ENCODE measurements around the gene SCMH1.
"Not testable (repeated sequence)": the region's sequence is repeated elsewhere in the genome, so short reads cannot be mapped to it uniquely, and the experiment has no call there.

SCMH1 gene

DNA sequence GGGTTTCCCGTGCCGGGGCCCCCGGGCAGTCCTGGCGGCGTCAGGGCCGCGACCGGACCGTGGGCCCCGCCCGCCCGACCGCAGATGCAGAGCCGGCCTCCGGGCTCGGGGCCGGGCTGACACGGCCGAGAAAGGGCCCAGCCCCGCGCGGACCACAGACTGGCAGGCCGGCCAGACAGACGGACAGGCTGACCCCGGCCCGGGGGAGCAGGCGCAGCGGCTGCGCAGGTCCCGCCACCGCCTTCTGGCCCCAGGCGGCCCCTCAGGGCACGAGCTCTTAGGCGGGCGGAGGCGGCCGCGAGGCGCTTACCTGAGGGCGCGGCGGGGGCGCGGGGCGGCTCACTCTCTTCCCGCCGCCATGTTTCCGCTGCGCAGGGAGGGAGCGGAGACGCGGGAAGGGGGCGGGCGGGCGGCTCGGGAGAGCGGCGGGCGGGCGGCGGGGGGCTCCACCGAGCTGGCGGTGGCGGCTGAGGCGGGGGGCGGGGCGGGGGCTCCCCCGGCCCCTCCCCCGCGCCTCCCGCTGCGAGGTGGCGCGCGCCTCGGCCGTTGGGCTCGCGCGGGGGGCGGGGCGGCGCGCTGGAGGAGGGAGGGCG is at the start of gene SCMH1:
Gene SCMH1, minus strand, starts transcription at position 558 of the 593 bp plus-strand sequence. CDS start 56,173 bp downstream, outside the sequence.
- DNase-seq: peak; percentile 86

DNA sequence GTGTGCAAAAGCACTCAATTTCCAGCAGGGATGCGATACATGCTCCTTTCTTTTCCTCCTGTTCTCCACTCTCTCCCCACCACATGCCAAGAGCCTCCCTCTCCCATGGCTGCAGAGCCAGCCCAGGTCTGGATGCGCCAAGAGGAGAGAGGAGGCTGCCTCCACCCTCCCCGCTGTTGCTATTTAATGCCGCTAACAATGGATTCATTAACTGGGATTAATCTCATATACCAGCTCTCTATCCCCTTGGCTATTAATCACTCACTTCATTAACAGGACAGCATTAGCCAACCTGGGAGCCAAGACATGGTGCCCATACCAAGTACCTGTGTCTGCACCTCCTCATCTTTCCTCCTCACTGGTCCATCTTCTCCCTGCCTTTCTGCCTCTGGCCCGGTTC is 49.1 kb upstream of the SCMH1 start:
- no peak for DNase-seq

DNA sequence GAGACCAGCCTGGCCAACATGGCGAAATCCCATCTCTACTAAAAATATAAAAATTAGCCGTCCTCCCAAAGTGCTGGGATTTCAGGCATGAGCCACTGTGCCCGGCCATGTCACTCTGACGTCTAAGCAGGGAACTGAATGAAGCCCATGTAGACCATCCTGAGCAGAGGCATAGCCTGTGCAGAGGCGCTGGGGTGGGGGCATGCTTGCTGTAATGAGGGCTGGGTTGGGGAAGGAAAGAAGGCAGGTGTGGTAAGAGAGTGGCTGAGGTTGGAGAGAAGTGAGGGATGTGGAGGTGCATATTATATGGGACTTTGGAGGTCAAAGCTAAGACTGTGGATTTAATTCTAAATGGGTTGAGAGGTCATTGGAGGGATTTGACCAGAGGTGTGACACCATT is 47.1 kb upstream of the SCMH1 start:
- DNase-seq: no peak

DNA sequence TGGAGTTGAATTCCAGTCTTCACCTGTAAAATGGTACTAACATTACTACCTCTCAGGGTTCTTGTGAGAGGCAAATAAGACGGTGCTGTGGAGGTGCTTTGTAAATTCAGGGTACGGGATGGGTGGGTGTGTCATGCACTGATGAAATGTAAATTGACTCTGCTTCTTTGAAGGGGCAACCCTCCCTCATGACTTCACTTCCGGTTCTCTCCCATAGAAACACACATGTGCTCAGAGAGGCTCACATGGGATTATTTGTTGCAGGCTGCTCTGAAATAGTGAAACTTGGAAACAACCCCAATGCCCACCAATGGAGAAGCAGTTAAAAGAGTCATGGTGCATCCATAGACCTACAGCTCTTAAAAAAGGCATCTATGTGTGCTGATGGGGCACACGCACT is 44.9 kb upstream of the SCMH1 start:
- DNase-seq: no peak

DNA sequence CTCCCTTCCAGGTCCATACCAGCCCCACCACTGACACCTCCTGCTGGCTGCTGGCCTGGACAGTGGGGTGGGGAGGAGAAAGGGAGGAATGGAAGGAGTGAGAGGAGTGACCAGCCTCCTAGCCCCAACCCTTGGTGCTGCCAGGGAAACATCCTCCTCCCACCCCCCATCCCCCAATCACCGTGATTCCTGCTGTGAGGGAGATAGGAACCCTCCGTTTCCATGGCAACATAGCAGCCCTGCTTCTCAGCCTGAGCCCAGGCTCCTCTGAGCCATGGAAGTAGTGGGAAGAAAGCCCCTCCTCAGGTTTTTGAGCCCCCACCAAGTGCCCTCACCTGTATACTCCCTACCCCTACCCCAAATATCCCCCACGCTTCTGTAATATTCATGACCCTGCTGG is 44.4 kb upstream of the SCMH1 start:
- DNase-seq: no peak

DNA sequence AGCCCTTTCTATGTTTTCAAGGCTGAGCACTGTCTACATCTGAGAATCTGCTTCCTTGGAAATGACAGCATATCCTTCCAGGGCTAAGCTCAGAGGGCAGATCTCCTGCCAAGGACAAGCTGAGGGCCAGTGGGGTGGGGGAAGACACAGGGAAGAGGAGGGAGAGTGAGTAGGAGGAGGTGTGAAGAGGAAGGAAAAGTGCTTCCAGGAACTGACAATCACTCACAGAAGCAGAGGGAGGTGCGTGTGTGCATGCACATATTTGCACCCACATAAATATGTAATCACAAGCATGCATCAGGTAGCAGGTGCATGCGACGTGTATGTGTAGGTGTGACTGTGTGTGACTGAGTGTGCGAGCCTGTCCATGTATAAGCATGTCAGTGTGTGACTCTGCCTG is 43.7 kb upstream of the SCMH1 start:
- no peak for DNase-seq

DNA sequence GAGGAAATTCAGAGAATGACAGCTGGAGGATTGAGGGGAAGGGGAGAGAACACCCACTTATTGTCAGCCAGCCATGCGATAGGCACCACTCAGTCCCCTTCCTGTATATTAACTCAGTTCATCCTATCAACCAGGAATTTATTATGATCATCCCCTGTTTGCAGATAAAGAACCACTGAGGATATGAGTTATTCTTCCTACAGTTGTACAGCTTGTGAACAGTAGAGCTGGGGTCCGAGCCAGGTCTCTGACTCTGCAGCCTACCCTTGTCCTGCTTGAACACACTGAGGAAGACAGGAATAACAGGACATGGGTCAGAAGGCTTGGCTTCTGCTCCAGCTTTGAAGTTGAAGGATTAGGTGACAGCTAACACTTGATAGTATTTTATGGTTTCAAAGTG is 42.0 kb upstream of the SCMH1 start:
- DNase-seq: no peak

DNA sequence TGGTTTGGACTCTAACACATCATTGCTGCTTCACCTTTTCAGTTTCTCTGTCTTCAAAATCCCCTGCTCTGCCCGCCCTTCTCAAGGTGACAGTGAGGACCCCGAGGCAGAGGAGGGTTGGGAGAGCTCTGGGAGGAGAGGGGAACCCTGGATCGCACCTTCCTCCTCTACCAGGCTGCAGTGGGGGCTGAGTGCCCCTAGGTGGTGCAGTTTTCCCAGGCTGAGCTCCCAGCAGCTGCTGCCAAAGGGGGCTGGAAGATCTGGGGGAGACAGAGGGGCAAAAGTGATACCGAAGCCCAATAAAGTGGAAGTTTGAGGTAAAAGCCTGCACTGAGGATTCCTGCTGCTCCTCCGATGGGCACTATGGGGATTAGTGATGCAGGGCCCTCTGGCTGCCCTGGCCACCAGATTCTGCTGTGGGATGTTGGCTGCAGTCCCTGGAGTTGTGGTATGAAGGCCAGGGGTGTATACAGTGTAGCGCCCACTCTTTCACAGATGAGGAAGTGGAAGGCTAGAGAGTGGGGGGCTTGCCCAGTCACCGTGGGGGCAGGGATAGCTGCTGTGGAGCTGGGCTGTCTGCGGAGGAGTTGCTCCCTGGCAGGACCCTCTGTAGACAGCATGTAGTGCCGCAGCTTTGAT is 40.7 kb upstream of the SCMH1 start:
- peak; percentile 59 for DNase-seq

DNA sequence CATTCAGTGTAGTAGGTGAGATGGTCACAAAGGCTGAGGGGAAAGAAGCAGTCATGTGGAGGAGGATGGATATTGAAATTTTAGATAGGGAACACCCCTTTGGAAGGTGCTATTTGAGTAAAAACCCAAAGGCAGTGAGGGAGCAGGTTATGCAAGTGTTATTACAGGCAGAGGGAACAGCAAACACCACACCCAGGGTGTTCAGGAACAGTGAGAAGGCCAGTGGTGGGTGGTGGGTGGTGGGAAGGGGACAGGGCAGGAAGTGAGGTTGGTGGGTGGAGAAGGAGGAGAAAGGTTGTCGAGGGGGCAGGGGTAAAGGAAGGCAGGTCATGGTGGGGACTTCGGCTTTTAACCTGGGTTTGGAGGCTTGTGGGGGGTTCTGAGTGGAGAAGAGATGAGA is 39.2 kb upstream of the SCMH1 start:
- no peak for DNase-seq

DNA sequence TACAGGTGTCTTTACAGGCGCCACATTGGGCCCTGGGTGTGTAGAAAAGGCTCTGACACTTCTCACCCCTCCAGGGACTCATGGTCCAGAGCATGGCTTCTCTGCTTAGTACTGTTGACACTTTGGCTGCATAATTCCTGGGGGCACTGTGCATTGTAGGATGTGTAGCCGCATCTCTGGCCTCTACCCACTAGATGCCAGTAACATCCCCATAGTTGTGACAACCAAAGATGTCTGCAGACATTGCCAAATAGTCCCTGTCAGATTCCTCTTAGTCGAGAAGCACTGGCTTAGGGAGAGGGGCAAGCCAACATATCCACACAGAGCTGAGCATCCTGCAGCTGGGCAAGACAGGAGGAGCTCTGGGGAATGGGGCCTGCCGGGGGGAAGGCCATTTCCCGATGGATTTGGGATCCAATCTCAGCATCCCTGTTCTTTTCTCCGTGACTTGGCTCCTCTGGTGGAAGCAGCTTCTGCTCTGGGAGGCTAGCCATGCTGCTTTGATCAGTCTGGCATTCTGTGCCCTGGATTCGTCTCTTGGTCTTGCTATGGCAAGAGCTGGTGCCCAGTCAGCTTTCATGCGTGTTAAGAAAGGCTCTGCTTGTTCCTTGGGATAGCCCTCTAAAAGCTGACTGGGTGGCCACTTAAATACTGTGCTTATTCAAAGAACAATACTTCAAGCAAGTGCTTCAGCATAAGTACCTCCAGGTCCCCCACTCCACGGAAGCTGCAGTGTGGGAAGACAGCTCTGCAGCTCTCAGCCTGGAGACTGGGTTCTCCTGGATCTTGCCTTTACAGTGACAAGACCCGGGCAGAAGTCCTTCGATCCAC is 38.3 kb upstream of the SCMH1 start:
- DNase-seq: no peak

DNA sequence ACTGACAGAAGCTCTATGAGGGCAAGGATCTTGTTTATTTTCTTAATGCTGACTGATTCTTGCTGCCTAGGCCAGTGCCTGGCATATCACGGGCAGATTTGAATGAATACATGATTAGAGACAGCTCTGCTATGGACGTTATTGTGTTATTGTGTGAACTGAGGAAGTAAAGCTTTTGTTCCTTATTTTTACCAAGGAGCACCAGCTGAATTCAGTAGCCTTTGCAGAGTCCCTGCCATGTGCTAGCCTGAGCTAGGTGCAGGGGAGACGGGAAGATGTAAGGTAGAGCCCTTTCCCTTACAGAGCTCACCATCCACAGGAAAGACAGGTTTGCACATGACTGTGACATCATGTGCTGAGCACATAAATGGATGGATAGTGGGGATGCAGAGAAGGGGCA is 36.0 kb upstream of the SCMH1 start:
- no peak for DNase-seq

DNA sequence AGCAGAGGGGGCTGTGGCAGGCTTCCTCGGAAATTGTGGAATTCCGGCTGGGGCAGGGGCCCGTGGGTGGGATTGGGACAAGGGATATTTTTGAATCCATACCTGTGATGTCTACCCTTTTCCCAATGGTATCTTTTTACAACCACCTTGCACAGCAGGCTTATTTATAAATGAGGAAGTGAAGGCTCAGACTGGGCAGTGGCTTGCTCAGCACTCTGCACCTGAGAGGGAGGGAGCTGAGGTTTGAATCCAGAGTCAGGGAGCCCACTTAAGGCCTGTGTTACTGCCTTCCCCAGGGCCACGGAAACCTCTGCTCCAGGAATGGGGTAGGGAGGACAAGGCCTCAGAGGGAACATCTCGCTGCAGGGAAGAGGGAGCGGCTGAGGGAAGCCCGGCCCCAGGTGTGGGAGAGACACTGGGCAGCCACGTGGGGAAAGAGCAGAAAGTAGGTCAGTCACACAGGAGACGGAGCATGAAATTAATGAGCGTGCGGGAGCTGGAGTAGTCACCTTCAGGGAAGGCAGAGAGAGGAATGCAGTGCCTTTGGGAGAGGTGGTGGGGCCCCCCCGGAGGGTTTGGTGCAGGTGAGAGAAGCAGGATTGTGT is 35.4 kb upstream of the SCMH1 start:
- no peak for DNase-seq

DNA sequence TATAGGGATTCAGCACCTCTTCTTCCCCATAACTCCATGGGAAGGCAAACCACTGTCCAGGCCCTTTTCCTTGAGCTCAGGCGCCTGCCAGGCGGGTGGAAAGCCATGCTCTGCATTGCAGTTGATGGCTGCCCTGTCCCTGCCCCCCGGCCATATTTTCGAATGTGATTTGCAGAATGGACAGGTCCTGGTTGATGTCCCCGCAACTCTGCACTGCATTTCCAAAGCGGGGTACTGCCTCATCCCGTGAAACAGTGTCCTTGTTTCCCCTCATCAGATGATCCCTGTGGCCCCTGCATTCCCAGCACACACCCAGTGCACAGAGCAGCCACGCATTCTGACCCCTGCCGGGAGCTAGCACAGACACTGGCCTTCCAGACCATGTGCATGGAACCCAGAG is 33.7 kb upstream of the SCMH1 start:
- no peak for DNase-seq

DNA sequence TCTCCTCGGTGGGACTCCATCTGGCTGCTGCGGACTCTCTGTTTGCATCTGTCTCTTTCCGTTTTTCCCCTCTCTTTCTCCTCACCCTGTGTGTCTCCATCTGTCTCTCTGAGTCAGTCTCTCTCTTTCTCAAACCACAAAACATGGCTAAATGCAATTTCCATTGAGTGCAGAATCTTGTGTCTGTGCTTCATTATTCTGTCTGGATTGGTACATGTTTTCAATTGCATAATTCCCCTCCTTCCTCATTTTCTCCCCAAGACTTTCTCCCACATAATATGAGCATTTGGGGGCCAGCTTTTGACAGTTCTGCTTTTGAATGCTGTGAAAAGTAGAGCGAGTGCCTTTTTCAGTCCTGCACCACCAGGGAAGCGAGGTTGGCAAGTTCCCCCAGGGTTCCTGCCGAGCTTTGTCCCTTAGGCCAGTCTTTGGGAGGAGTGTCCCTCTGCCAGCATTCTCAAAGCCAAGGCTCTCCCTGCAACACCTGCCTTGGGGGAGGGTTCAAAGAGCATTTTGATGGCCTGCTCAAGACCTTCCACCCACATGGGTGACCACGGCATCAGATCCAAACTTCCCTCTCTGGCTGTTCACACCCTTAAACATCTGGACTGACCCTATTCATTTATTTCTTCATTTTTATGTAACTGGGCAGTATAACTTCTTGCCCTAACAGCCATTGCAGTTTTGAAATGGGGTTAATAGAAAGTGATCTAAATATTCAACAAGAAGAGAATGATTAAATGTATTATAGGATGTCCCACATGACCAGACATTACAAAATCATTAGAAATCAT is 32.8 kb upstream of the SCMH1 start:
- DNase-seq: no peak

DNA sequence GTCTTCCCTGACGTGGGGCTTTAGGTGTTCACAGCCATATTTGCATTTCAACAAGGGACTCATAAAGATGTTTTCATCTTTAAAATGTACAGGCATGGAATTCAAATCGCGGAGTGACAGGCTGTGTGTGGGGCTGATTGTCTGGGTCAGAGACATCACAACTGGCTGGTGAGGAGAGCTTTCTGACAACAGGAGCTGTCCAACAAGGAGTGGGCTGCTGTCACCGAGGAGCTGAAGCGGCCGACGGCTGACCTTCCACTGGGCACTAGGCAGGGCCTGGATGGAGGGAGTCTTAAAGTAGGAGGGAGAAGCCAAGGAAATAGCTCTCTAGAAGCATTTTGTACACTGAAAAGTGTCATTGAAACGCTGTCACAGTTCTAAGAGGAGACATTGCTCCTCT is 30.5 kb upstream of the SCMH1 start:
- no peak for DNase-seq

DNA sequence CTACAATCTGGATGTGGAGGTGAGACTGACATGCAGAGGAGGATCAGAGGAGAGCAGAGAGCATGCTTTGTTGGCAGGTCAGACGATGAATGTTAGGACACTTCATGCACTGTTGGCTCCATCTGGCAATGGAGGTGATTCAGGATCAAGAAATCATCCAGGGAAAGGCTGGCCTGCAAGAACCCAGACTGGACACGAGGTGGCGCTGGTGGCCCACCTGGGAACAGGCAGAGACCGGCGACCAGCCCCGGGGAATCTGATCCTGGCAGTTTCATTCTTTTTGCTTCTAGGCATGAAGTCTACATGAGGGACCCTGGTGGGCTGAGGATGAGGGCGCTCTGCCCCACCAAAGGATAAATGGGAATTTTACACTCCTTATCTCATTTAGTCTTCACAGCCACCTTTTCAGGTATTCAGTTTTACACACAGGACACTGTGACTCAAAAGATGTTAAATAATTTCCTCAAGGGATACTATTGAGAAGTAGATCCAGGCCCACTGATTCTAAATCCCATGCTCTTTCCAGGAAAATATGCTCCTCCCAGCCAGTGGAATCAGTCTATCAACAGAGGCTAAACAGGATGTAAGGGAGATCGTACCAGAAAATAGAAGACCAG is 26.2 kb upstream of the SCMH1 start:
- peak; percentile 86 for DNase-seq

DNA sequence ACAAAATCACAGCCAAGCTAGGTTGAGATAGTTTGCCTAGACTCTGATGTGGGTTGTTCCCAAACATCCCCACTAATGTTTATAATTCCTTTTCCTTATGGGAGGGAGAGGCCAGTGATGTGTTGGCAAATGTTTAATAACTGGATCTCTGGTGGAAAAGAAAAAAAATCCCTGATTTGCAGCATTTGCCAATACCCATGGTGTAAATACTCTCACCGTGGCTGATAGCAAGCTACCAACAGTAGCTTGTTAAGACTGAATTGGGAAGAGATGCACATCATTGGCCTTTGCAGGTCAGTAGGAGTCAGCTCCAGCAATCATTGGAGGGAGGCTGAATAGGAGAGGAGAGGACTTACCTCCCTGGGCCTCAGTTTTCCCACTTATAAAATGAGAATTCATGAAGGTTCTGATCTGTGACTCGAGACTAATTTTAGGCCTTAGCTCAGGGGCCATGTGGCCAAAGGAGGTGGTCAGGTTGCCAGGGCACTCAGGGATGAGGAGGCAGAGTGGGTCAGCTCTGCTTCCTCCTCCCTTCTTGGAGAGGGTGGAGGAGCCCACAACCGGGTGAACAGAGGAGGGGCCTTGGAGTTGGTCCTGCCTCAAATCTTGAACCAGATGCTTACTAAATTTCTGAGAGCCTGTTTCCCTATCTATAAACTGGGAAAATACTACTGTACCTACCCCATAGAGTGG is 20.0 kb upstream of the SCMH1 start:
- DNase-seq: no peak

DNA sequence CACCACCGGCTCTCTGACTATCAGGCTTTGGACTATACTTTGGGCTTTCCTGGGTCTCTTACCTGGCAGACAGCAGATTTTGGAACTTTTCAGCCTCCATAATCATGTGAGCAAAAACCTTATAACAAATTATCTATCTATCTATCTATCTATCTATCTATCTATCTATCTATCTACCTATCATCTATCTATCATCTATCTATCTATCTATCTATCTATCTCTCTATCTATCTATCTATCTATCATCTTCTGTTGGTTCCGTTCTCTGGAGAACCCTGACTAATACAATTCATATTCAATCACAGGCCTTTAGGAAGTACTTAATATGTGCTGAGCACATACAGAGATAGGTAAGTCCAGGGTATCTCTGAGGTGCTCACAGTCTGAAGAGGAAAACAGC is 18.7 kb upstream of the SCMH1 start:
- no peak for DNase-seq

DNA sequence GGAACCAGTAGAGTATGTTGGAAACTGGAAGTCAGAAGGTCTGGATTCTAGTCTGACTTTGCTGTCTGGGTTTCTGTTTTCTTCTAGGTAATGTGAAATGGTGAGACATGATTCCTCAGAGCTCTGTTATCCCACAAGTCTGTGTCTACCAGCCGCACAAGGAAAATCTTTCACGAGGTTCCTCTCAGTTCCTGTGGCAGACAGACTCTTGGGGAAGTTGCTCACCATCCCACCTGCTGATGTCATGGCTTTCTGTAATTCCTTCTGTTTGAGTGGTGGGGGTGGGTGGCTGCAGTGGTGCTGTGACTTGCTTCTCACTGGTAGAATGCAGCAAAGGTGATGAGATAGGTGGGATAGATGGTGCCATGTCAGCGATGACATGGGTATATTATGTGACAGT is 17.1 kb upstream of the SCMH1 start:
- DNase-seq: no peak

DNA sequence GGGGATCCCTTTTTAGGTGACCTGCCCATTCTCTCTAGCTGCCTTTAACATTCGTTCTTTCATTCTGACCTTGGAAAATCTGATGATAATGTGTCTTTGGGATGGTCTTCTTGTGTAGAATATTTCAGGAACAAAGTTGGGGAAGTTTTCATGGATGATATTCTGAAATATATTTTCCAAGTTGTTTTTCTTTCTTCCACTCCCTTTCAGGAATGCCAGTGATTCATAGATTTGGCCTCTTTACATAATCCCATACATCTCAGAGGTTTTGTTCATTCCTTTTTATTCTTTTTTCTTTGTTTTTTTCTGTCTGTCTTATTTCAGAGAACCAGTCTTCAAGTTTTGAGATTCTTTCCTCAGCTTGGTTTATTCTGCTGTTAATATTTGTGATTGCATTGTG is 13.9 kb upstream of the SCMH1 start:
- no peak for DNase-seq

DNA sequence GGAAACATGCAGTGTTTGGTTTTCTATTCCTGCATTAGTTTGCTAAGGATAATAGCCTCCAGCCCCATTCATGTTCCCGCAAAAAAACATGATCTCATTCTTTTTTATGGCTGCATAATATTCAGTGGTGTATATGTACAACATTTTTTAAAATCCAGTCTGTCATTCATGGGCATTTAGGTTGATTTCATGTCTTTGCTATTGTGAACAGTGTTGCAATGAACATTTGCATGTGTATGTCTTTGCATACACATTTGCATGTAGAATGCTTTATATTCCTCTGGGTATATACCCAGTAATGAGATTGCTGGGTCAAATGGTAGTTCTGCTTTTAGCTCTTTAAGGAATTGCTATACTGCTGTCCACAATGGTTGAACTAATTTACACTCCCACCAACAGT is 9.0 kb upstream of the SCMH1 start:
- not testable (repeated sequence) for DNase-seq

DNA sequence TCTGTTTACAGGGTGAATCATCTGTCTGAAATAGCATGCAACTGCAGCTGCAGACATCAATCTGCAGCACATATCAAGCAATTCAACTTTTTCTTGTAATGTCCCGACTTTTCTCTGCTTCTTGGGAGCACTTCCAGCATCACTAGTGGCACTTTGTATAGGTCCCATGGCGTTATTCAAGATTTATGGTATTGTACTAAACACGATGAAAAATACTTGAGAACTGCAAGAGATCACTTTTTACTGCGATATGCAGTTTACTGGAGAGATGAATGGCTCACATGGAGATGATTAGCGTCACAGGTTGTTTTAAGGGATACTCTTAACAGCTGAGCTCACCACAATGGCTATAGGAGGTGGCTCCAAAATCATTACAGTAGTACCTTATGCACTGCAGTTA is 7.2 kb upstream of the SCMH1 start:
- DNase-seq: peak; percentile 56
